A549 treated with AZD2906 at 1 μM for 4 hours (cell line): ENCODE measurements around the gene LRRC19. TPM values are rescaled to one million over a fixed set of nuclear protein-coding genes. Genes with fewer than 3 reads are reported as not detected.

Experiments
- total RNA-seq: library from RNA; stranded (reverse); fragments of 200-300 nt; extraction: Qiagen RNA extraction; gene quantifications from 5 replicates; pipeline ENCODE4 v1.2.3, GENCODE V29; 2022

LRRC19 gene
- total RNA-seq: not detected in 5 replicates

DNA sequence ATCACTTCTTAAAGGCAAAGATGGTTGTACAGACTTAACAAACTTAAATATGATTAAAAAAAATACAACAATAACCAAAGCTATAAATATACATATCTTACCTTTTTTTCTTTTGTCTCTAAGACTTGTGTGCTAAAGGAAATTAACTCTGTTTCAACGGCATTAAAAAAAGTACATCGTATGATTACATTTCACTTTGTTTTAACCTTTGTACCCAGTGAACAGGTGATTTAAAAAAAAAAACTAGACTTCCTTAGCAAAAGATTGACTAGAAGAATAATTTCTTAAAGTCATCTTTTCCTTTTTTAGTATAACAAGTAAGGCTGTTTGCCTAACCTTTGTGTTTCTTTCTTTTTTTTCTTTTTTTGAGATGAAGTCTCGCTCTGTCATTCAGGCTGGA lies at the start of gene LRRC19:
Gene LRRC19 (minus strand): TSS at position 182 of the 400 bp plus-strand sequence. CDS start 5,978 bp downstream, outside the sequence.

DNA sequence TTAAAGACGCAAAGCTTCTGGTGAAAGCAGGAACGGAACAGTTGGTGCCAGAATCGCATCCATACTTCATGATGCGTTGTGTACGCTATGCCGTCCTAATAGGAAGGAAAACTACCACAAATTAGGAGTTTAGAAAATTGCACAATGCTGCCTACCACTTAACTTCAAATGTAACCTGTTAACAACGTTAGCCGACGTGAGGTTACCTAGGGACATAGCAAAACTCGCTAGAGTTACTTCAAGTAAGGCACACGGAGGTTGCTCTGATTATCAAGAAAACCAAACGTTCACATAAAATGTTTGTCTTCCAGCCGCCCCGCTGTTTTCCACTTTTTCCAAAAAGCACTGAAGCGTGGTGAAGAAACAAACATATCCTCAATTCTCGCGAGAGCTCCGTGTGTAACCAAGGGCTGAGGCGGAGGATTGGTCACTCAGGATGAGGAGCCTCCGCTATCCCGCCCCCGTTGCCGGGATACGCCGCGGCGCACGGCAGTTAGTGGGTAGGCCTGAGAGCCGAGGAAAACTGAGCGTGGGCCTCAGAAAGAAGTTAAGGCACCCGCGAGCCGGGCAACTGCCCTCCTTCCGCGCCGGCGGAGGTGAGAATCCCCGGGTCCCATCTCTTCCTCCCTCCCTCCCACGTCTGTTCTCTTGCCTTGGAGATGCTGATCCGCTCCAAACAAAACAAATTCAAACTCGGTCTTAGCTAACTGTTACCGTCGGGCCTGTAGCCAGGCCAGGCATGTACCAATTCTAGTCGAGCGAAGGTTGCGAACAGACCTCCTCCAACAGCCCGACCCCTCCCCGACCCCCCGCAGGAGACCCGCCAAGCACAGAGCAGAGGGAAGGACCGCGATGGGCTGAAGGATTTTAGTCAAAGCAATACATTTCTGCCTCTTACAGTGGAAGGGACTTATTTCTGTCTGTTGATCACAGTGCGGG lies 49.3 kb downstream of the LRRC19 start, which contains the start of gene IFT74:
Gene IFT74 (plus strand): TSS at position 492 of the 939 bp plus-strand sequence. CDS start 5,556 bp downstream, outside the sequence.

GRCh38 chr9:26946753-26947727 lies 58.4 kb downstream of the LRRC19 start, which contains the start of gene PLAA:
PLAA (minus strand) TSS chr9:26947242; CDS start chr9:26947045, 197 bp downstream.

Other genes starting within 250 kb of the LRRC19 start
- gene CAAP1, start 112.9 kb downstream of the LRRC19 start, total RNA-seq: 15.4 to 21.4 TPM (median 16.9 TPM) in 5 replicates
- 28.3 to 39.8 TPM (median 30.9 TPM) in 5 replicates for gene PLAA, start 58.4 kb downstream of the LRRC19 start, total RNA-seq
- 11.4 to 15.5 TPM (median 12.5 TPM) in 5 replicates for gene IFT74, start 49.3 kb downstream of the LRRC19 start, total RNA-seq
- gene TEK, start 103.6 kb upstream of the LRRC19 start, total RNA-seq: 0.11 to 0.19 TPM (median 0.15 TPM) in 5 replicates